Mesenchymal stem cell (in vitro differentiated cells and primary cell): Measurements from ENCODE around the gene RALGAPA2.

Source experiments
- DNase-seq: peaks from one replicate; pipeline ENCODE4 v3.0.0-alpha.2; 2013
- H2AFZ ChIP-seq: one replicate; pipeline ENCODE4 v1.6.1; 2013; ENCODE audit warnings: low read depth, mild to moderate bottlenecking, control low read depth, inconsistent platforms, low read length, moderate library complexity
- H2AK5ac ChIP-seq: 2 replicates; pipeline ENCODE4 v1.6.1; 2013; ENCODE audit warnings: low read length, moderate library complexity, mild to moderate bottlenecking, inconsistent platforms; ENCODE audit not compliant: severe bottlenecking
- H2BK120ac ChIP-seq: one replicate; pipeline ENCODE4 v1.6.1; 2013; ENCODE audit warnings: low read depth, mild to moderate bottlenecking, inconsistent platforms, low read length, moderate library complexity
- H2BK12ac ChIP-seq, 2 experiments: one replicate each; pipeline ENCODE4 v1.6.1; 2013; ENCODE audit warnings: inconsistent platforms in 2 of 2, low read length in 2 of 2, mild to moderate bottlenecking in 2 of 2, moderate library complexity in 2 of 2, control low read depth in 1 of 2
- H2BK15ac ChIP-seq: one replicate; pipeline ENCODE4 v1.6.1; 2013; ENCODE audit warnings: mild to moderate bottlenecking, low read depth, inconsistent platforms; ENCODE audit not compliant: poor library complexity, severe bottlenecking
- H2BK5ac ChIP-seq: 2 replicates; pipeline ENCODE4 v1.6.1; 2013; ENCODE audit warnings: low read depth, mild to moderate bottlenecking, low read length, control low read depth, inconsistent platforms; ENCODE audit not compliant: poor library complexity, severe bottlenecking
- H3K14ac ChIP-seq, 2 experiments: one replicate each; pipeline ENCODE4 v1.6.1; 2013; ENCODE audit warnings: inconsistent platforms in 2 of 2, low read length in 2 of 2, control low read depth in 1 of 2, mild to moderate bottlenecking in 1 of 2, moderate library complexity in 1 of 2
- H3K18ac ChIP-seq, 2 experiments: one replicate each; pipeline ENCODE4 v1.6.1; 2013; ENCODE audit warnings: inconsistent platforms in 2 of 2, low read length in 2 of 2, control low read depth in 1 of 2, low read depth in 1 of 2, mild to moderate bottlenecking in 1 of 2
- H3K23ac ChIP-seq, 2 experiments: one replicate each; pipeline ENCODE4 v1.6.1; 2013; ENCODE audit warnings: inconsistent platforms in 2 of 2, low read length in 2 of 2, mild to moderate bottlenecking in 2 of 2, moderate library complexity in 2 of 2, control low read depth in 1 of 2
- H3K27ac ChIP-seq: 2 replicates; pipeline ENCODE4 v1.5.1; 2013; ENCODE audit warnings: mild to moderate bottlenecking, moderate library complexity, low read length, control low read depth, inconsistent platforms; ENCODE audit not compliant: poor library complexity, severe bottlenecking
- H3K27me3 ChIP-seq, 2 experiments: 2 replicates each; pipeline versions ENCODE4 v1.6.1 to v1.7.0; 2013; ENCODE audit warnings: low read length in 2 of 2, mild to moderate bottlenecking in 2 of 2, moderate library complexity in 2 of 2, control low read depth in 1 of 2, inconsistent platforms in 1 of 2; ENCODE audit not compliant: control insufficient read depth in 1 of 2, insufficient read depth in 1 of 2
- H3K36me3 ChIP-seq, 2 experiments: 2 replicates each; pipeline versions ENCODE4 v1.6.1 to v1.7.0; 2013; ENCODE audit warnings: low read length in 2 of 2, control low read depth in 1 of 2, inconsistent platforms in 1 of 2, low read depth in 1 of 2, mild to moderate bottlenecking in 1 of 2; ENCODE audit not compliant: insufficient read depth in 2 of 2, control insufficient read depth in 1 of 2
- H3K4ac ChIP-seq, 2 experiments: one replicate each; pipeline ENCODE4 v1.6.1; 2013; ENCODE audit warnings: inconsistent platforms in 2 of 2, low read length in 2 of 2, mild to moderate bottlenecking in 2 of 2, moderate library complexity in 2 of 2, control low read depth in 1 of 2, low read depth in 1 of 2
- H3K4me1 ChIP-seq: 2 replicates; pipeline ENCODE4 v1.6.1; 2013; ENCODE audit warnings: low read depth, low read length, control low read depth; ENCODE audit not compliant: control insufficient read depth, insufficient read depth
- H3K4me2 ChIP-seq: 2 replicates; pipeline ENCODE4 v1.6.1; 2013; ENCODE audit warnings: low read length, mild to moderate bottlenecking, inconsistent platforms; ENCODE audit not compliant: poor library complexity, severe bottlenecking
- H3K4me3 ChIP-seq, 2 experiments: 2 replicates each; pipeline versions ENCODE4 v1.5.1 to v1.7.0; 2013; ENCODE audit warnings: low read length in 2 of 2, mild to moderate bottlenecking in 2 of 2, control low read depth in 1 of 2, low read depth in 1 of 2; ENCODE audit not compliant: insufficient read depth in 1 of 2
- H3K79me1 ChIP-seq: replicated peaks from 2 replicates; pipeline ENCODE4 v1.6.1; 2013; ENCODE audit warnings: mild to moderate bottlenecking, control low read depth, low read length, inconsistent platforms; ENCODE audit not compliant: poor library complexity, severe bottlenecking
- H3K9ac ChIP-seq: 2 replicates; pipeline ENCODE4 v1.7.0; 2013; ENCODE audit warnings: mild to moderate bottlenecking, low read length, moderate library complexity
- H3K9me3 ChIP-seq: 2 replicates; pipeline ENCODE4 v1.7.0; 2013; ENCODE audit warnings: mild to moderate bottlenecking, low read length; ENCODE audit not compliant: control insufficient read depth
- H4K8ac ChIP-seq: one replicate; pipeline ENCODE4 v1.6.1; 2013; ENCODE audit warnings: inconsistent platforms, mild to moderate bottlenecking, low read length, moderate library complexity
- H4K91ac ChIP-seq: one replicate; pipeline ENCODE4 v1.6.1; 2013; ENCODE audit warnings: mild to moderate bottlenecking, low read length, inconsistent platforms
- WGBS: methylation state at CpG from one replicate; pipeline ENCODE4 v1.1.7; 2013; ENCODE audit warnings: mixed read lengths; 5-methylcytosine and 5-hydroxymethylcytosine counted together

Gene RALGAPA2

DNA sequence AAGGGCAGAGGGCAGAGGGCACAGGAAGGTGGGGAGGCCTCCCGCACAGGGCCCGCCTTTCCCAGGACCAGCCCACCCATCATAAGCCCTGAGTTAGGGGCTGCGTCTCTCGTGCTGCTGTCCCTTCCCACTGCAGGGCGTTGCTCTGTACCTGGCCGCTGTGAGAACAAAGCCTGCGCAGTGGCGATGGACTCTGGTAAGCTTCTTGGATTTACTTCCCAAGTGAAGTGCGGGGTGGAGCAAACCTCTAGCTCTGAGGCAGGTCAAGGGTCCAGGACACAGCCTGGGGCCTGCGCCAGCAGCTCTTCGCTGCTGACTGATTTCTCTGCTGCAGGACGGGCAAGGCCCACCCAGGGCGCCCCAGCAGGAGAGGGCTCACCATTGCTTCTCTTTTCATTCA lies 320.7 kb downstream of the RALGAPA2 start:
- no peak overlapping the region for H3K23ac ChIP-seq
- no peak overlapping the region for H4K8ac ChIP-seq
- H3K4me2 ChIP-seq, result no peak overlapping the region
- H3K9me3 ChIP-seq, result no peaks in the 10 kb centered on the region
- H2BK12ac ChIP-seq, result no peak overlapping the region
- H2BK5ac ChIP-seq, result no peak overlapping the region
- no peak for DNase-seq
- no peak overlapping the region for H2BK15ac ChIP-seq
- H3K27ac ChIP-seq, result no peak overlapping the region
- H3K4me1 ChIP-seq, result no peaks in the 10 kb centered on the region
- H3K27me3 ChIP-seq, result no peaks in the 10 kb centered on the region
- H3K4me3 ChIP-seq, result no peak overlapping the region
- no peak overlapping the region for H4K91ac ChIP-seq
- no peak overlapping the region for H2BK120ac ChIP-seq
- no peak overlapping the region for H3K4ac ChIP-seq
- peaks cover 0 to 8% of the 10 kb centered on the region in 2 experiments for H3K36me3 ChIP-seq
- H2AK5ac ChIP-seq, result no peak overlapping the region
- no peaks in the 10 kb centered on the region for H3K79me1 ChIP-seq
- no peak overlapping the region for H3K18ac ChIP-seq
- no peak overlapping the region for H3K9ac ChIP-seq
- no peak overlapping the region for H2AFZ ChIP-seq
- H3K14ac ChIP-seq, result no peak overlapping the region
- WGBS, result 91% methylated on average over 13 of the region's 13 CpGs

DNA sequence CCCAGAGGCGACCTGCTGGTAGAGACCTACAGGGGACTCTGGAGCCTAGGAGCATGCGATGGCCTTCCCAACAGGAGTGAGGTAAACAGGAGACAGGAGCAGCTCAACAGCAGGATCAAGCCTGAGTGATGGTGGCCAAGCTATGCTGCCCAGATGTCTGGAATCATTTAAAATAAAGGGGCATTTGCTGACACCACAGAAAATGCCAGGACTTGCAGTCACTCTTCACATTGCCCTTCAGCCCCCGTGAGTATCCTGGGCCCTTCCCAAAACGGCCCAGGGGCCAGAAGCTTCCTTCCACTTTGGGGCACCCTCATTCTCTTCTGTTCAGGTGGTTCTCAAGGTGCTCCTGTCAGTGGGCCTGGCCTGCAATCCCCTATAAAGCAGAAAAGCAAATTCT lies 321.3 kb downstream of the RALGAPA2 start:
- Histone ChIP-seq H3K14ac (no peak overlapping the region), H2BK5ac (no peak overlapping the region), H3K18ac (no peak overlapping the region), H4K8ac (no peak overlapping the region), H3K4ac (no peak overlapping the region), H3K27me3 (no peaks in the 10 kb centered on the region), H3K9me3 (no peaks in the 10 kb centered on the region), H3K9ac (no peak overlapping the region), H4K91ac (no peak overlapping the region), H2AFZ (no peak overlapping the region), H3K36me3 (peaks cover 0 to 8% of the 10 kb centered on the region in 2 experiments), H2AK5ac (no peak overlapping the region), H2BK12ac (no peak overlapping the region), H2BK120ac (no peak overlapping the region), H3K27ac (no peak overlapping the region), H3K4me3 (no peak overlapping the region), H3K79me1 (no peaks in the 10 kb centered on the region), H3K23ac (no peak overlapping the region), H2BK15ac (no peak overlapping the region), H3K4me1 (no peaks in the 10 kb centered on the region), H3K4me2 (no peak overlapping the region)
- DNase-seq, result no peak
- WGBS, result 85% methylated on average over 4 of the region's 4 CpGs

DNA sequence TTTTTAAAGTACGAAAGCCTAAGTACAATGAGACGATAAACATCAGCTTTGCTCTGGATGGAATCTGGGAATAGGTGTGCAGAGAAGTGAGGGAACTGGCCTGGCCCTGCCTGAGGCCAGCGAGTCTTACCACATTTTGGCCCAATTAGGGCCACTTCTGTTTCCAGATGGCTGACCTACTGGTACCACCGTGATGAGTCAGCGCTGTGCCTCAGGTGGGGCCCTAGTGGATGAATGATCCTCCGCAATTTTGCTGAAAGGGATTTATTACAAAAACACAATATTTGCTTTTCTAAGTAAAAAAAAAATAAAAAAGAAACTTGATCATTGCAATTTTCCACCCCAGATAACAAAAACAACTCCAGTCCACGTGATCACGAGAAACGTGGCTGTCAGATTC lies 322.1 kb downstream of the RALGAPA2 start:
- Histone ChIP-seq H4K91ac (no peak overlapping the region), H3K4me3 (no peak overlapping the region), H2BK5ac (no peak overlapping the region), H2AK5ac (no peak overlapping the region), H2BK120ac (no peak overlapping the region), H3K9ac (no peak overlapping the region), H3K27ac (no peak overlapping the region), H3K4ac (no peak overlapping the region), H3K18ac (no peak overlapping the region), H2BK15ac (no peak overlapping the region), H4K8ac (no peak overlapping the region), H3K9me3 (no peaks in the 10 kb centered on the region), H3K23ac (no peak overlapping the region), H3K36me3 (peaks cover 0 to 8% of the 10 kb centered on the region in 2 experiments), H3K14ac (no peak overlapping the region), H3K79me1 (no peaks in the 10 kb centered on the region), H3K27me3 (peaks cover 0 to 2% of the 10 kb centered on the region in 2 experiments), H3K4me2 (no peak overlapping the region), H2AFZ (no peak overlapping the region), H3K4me1 (no peaks in the 10 kb centered on the region), H2BK12ac (no peak overlapping the region)
- DNase-seq, result no peak
- WGBS, result 95% methylated on average over 8 of the region's 9 CpGs

DNA sequence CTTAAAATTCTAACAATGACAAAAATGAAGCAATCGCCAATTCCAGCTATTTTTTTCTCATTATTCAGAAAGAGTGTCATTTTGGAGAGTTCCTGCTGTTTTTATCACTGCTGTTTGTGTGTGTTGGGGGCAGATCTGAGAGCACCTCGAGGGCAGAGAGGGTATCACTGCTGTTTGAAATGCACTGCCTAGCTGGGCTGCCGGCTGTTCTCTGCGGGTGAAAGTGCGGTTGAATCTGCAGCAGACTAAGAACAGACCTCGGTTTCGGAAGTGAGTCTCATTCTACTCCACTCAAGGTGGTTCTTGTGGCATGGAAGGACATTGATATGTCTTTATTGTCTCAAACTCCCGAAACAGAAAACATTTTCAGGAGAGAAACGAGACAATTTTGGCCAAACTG lies 326.3 kb downstream of the RALGAPA2 start:
- 75% methylated on average over 9 of the region's 9 CpGs for WGBS
- Histone ChIP-seq H3K4me1 (no peaks in the 10 kb centered on the region), H3K9ac (no peak overlapping the region), H2AFZ (no peak overlapping the region), H2BK12ac (no peak overlapping the region), H4K91ac (no peak overlapping the region), H3K79me1 (no peaks in the 10 kb centered on the region), H2AK5ac (no peak overlapping the region), H3K9me3 (peaks cover 1% of the 10 kb centered on the region), H4K8ac (no peak overlapping the region), H2BK120ac (no peak overlapping the region), H3K27ac (no peak overlapping the region), H3K23ac (no peak overlapping the region), H3K4me3 (no peak overlapping the region), H3K14ac (no peak overlapping the region), H2BK5ac (no peak overlapping the region), H3K27me3 (peaks cover 5 to 10% of the 10 kb centered on the region in 2 experiments), H3K36me3 (peaks cover 0 to under 1% of the 10 kb centered on the region in 2 experiments), H3K18ac (no peak overlapping the region), H2BK15ac (no peak overlapping the region), H3K4me2 (no peak overlapping the region), H3K4ac (no peak overlapping the region)
- no peak for DNase-seq
